Measurements from ENCODE around the gene SLC22A31. TPM values are rescaled to one million over a fixed set of nuclear protein-coding genes. Genes with fewer than 3 reads are reported as not detected.
"Not testable (repeated sequence)": the region's sequence is repeated elsewhere in the genome, so short reads cannot be mapped to it uniquely, and the experiment has no call there.

SLC22A31 gene
- total RNA-seq, 2 donors from 2014 or later = 4.5 TPM; not detected in 1

DNA sequence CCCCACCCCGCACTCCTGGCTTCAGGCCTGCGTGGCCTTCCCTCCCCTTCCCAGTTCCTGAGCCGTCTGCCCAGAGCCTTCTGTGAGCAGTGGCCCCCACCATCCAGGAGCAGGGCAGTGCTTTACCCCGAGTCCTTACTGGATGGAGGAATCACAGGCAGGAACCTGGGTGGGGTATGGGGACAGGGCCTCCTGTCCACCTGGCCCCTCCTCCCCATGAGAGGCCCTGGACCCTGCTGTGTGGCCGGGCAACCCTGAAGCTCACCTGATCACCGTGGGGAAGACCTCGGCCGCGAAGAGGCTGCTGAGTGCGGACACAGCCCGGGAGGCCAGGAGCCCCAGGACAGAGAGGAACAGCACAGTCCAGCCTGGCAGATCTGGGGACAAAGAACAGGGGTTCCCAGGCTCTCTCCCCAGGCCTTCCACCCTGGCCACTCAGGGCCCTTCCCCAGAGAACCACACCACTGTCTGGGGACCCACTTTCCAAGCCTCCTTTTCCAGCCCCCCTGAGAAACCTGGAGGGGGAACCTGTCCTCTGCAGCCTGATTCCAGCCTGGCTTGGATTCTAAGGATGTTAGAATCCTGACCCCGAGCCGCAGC, 3.2 kb downstream of the SLC22A31 start:
- DNase-seq (ENCODE audit: low spot score) = peak; percentile 79
- intact Hi-C loops (cut with DNase I) = no loop called here

DNA sequence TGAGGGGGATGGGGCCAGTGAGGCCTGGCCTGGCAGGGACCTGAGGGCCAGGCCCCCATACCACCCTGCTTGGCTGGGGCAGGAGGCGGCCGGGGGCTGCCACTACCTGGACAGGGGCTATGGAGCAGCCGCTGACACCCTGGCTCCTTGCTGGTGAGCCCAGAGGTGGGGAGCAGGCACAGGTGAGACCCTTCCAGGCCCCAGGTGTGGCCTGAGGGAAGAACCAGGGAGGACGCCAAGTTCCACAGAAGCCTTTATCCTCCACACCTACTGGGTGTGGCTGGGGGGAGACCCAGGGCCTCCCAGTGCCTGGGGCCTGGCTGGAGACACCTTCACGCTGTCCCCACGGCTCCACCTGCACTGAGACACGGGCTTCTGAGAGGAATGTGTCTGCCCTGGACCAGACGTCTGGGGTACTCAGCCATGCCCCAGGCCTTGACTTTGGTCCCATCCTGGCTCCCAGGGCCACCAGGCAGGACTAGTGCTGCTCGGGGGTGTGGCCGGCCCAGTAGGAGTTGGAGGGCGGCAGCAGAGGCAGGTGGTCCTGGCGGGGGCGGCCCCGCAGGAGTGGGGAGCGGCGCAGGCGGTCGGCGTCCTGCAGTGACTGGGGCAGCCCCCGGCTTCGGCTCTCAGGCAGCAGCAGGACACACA, 4.7 kb downstream of the SLC22A31 start:
- peak; percentile 72 for DNase-seq (ENCODE audit: low spot score)
- intact Hi-C loops (cut with DNase I) = no loop called here

DNA sequence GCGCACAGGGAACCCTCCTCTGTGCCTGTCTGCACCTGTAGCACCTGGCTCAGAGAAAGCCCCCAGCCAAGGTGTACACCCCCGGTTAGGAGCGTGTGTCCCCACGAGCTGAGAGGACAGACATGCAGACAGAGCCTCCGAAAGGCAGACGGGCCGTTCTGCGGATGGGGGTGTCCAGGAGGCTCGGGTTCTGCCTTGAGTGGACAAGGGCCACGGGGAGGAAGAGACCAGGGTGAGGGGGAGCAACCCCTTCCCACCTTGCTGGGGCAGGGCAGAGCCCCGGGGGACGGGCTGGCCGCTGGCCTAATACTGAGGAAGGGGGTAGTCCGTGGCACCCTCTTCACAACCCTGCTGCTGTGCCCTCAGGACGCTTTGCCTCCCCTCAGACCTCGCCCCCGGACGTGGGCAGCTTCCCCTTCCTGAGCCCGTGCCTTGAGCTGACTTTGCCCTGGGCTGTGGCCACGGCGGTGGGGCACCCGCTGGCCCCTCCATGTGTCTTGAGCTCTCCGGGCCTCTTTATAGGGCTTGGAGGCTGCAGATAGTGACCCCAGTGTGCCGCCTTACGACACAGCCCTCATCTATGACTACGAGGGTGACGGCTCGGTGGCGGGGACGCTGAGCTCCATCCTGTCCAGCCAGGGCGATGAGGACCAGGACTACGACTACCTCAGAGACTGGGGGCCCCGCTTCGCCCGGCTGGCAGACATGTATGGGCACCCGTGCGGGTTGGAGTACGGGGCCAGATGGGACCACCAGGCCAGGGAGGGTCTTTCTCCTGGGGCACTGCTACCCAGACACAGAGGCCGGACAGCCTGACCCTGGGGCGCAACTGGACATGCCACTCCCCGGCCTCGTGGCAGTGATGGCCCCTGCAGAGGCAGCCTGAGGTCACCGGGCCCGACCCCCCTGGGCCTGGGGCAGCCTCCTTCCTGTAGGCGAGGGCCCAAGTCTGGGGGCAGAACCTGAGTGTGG, 5.7 kb downstream of the SLC22A31 start:
- peak; percentile 80 for DNase-seq (ENCODE audit: low spot score)
- intact Hi-C loops (cut with DNase I) = no loop called here

DNA sequence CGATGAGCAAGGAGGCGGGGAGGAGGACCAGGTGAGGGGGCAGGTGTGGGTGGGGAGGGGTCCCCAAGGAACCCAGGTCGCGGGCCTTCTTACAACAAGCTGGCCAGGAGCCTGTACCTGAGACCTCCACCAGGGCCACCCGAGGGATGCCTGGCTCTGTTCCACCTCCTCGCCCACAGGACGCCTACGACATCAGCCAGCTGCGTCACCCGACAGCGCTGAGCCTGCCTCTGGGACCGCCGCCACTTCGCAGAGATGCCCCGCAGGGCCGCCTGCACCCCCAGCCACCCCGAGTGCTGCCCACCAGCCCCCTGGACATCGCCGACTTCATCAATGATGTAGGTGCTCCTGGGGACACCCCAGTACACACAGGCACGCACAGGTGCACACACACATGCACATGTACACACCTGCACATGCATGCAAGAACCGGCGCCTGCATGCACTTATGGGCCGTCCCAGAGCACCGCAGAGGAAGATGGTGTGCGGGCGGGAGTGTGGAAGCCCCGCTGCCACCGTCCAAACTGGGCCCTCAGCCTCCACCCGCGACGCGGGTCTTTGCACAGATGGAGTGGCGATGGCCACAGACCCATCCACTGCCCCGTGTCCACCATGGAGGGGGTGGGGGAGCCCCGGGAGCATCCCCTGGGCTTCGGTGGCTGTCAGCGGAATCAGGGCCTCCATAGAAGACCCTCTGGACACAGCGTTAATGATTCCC, 6.6 kb downstream of the SLC22A31 start:
- peak; percentile 78 for DNase-seq (ENCODE audit: low spot score)
- intact Hi-C loops (cut with DNase I) = no loop called here

DNA sequence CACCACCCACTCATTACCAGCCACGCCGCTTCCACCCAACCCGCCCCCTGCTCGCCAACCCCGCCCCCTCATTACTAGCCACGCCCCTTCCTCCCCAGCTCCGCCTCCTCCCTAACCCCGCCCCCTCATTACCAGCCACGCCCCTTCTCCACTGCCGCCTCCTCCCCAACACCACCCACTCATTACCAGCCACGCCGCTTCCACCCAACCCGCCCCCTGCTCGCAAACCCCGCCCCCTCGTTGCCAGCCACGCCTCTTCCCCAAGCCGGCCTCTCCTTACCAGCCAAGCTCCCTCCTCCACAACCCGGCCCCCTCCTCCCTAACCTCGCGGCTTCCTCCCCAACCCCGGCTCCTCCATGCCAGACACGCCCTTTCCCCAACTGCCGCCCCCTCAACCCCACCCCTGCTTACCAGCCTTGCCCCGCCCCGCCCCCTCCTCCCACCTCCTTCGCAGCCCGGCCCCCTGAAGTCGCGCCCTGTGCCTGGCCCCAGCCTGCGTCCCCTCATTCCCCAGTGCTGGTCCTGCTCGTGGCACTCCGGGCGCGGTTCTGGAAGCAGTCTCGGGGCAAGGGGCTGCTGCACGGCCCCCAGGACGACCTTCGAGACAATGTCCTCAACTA, 7.3 kb downstream of the SLC22A31 start:
- peak; percentile 94 for DNase-seq (ENCODE audit: low spot score)

DNA sequence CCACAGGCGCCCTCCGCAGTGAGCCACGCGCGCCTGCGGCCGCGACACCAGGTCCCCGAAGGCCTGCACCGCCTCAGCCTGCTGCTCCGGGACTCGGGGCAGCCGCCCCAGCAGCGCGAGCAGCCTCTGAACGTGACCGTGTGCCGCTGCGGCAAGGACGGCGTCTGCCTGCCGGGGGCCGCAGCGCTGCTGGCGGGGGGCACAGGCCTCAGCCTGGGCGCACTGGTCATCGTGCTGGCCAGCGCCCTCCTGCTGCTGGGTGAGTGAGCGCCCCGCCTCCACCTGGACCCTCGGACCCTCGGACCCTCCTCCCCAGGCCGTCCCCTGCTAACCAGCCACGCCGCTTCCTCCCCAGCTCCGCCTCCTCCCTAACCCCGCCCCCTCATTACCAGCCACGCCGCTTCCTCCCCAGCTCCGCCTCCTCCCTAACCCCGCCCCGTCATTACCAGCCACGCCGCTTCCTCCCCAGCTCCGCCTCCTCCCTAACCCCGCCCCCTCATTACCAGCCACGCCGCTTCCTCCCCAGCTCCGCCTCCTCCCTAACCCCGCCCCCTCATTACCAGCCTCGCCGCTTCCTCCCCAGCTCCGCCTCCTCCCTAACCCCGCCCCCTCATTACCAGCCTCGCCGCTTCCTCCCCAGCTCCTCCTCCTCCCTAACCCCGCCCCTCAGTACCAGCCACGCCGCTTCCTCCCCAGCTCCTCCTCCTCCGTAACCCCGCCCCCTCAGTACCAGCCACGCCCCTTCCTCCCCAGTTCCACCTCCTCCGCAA, 8.0 kb downstream of the SLC22A31 start:
- intact Hi-C loops (cut with DNase I) = not testable (repeated sequence)
- DNase-seq (ENCODE audit: low spot score) = peak; percentile 95

More for the DNA sequence above, 7.3 kb downstream of the SLC22A31 start:
- intact Hi-C loops (cut with DNase I) = no loop called here

DNA sequence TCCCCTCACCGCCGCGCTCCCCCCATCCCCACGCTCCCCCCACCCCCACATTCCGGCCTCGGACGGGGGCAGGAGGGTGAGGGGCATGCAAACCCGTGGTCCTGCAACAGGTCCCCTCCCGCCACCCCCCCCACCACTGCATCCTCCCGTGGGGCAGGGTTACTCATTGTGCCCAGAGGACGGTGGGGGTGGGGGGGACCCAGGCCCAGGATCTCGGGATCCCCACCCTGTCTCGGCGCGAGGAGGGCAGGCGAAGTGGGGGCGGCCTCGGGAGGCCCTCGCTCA, 8.5 kb downstream of the SLC22A31 start:
- intact Hi-C loops (cut with DNase I) = no loop called here

DNA sequence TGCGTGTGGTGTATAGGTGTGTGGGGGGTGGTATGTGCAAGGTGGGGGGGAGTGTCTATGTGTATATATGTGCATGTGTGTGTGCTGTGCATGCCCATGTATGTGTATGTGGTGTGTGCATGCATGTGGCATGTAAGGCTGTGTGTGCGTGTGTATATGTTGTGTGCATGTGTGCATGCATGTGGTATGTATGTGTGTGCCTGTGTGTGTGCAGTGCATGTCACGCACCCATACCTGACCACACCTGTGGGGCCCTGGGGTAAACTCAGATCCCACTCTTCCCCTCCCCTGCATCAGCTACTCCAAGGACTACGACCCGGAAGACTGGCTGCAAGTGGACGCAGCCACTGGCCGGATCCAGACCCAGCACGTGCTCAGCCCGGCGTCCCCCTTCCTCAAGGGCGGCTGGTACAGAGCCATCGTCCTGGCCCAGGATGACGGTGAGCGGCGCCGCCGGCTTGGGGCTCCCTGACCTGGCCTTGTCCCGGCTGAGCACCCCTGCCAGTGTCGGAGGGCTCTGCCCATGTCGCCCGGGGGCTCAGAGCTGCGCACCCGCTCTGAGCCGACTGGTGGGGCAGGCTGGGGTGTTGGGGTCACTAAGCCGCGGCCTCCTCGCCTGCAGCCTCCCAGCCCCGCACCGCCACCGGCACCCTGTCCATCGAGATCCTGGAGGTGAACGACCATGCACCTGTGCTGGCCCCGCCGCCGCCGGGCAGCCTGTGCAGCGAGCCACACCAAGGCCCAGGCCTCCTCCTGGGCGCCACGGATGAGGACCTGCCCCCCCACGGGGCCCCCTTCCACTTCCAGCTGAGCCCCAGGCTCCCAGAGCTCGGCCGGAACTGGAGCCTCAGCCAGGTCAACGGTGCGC, 9.1 kb downstream of the SLC22A31 start:
- DNase-seq (ENCODE audit: low spot score) = peak; percentile 82
- intact Hi-C loops (cut with DNase I) = no loop called here

More for the DNA sequence above, 8.5 kb downstream of the SLC22A31 start:
- no peak for DNase-seq (ENCODE audit: low spot score)

DNA sequence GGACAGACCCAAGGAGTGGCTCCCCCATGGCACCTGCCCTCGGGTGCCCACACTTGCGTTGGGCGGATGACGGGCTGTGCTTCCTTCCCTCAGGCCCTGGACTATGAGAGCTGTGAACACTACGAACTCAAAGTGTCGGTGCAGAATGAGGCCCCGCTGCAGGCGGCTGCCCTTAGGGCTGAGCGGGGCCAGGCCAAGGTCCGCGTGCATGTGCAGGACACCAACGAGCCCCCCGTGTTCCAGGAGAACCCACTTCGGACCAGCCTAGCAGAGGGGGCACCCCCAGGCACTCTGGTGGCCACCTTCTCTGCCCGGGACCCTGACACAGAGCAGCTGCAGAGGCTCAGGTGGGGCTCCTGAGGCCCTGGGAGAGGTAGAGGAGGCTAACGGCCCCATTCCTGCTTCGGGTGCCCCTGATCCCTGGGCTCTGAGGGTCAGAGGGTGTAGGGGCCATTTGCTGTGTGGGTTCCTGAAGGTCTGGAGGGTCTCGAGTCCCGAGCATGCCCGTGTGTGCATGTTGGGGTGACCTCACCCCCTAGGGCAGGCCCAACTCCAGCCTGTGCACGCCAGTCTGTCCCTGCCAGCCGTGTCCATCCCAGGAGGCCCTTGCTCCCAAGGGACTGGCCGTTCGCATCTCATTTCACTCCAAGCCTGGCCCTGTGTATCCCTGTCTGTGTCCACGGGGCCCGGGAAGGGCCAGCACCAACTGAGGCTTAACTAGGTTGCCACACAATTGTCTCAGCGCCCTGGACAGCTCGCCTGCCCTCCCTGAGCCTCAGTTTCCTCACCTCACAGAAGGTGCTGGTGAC, 10.0 kb downstream of the SLC22A31 start:
- intact Hi-C loops (cut with DNase I) = no loop called here
- DNase-seq (ENCODE audit: low spot score) = peak; percentile 78

DNA sequence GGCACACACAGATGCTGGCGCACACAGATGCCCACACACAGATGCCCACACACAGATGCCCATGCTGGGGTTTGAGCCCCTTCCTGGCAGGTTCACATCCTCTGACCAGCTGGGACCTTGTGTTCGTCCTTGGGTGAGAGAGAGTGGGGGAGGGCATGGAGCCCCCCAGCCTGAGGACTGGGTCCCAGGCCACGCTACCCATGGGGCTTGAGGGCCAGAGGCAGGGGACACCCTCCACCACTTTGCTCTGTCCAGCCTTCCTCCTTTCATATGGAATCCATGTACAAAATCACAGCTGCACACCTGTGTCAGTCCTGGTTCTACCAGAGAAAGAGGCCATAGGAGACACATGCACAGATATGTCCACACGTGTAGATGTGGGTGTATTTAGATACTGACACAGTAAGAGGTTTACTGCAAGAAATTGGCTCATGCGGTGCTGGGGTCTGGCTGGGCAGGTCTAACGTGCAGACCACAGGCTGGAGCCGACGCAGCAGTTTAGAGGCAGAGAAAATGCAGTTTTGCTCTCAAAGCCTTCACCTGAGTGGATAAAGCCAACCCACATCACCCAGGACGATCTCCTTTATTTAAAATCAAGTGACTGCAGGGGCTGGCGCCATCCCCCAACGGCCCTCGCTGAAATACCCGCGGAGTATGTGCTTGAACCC, 10.8 kb downstream of the SLC22A31 start:
- intact Hi-C loops (cut with DNase I) = no loop called here
- peak; percentile 76 for DNase-seq (ENCODE audit: low spot score)

DNA sequence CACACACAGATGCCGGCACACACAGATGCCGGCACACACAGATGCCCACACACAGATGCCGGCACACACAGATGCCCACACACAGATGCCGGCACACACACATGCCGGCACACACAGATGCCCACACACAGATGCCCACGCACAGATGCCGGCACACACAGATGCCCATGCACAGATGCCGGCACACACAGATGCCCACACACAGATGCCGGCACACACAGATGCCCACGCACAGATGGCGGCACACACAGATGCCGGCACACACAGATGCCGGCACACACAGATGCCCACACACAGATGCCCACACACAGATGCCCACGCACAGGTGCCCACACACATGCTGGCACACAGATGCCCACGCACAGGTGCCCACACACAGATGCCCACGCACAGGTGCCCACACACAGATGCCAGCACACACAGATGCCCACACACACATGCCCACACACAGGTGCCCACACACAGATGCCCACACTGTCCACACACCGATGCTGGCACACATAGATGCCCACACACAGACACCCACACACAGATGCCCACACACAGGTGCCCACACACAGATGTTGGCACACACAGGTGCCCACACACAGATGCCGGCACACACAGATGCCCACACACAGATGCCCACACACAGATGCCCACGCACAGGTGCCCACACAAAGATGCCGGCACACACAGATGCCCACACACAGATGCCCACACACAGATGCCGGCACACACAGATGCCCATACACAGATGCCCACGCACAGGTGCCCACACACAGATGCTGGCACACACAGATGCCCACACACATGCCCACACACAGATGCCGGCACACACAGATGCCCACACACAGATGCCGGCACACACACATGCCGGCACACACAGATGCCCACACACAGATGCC, 11.6 kb downstream of the SLC22A31 start:
- DNase-seq (ENCODE audit: low spot score); intact Hi-C loops (cut with DNase I): not testable (repeated sequence)

DNA sequence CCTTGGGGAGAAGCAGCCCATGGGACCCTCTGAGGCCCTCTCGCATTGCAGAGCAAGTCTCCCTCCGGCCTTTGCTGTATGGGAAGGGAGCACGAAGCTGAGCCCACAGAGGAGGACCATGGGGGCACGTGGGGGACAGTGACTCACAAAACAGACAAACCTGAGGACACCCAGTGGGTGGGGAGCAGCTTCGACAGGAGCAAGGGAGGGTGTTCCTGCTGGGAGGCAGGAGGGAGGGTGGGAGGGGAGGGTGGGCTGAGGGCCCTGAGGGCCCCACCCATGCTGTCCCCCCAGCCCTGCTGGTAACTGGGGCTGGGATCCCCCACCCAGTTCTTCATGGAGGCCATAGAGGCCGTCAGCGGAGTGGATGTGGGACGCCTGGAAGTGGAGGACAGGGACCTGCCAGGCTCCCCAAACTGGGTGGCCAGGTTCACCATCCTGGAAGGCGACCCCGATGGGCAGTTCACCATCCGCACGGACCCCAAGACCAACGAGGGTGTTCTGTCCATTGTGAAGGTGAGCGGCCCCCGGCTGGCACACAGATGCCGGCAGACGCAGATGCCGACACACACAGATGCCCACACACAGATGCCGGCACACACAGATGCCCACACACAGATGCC, 12.5 kb downstream of the SLC22A31 start:
- peak; percentile 77 for DNase-seq (ENCODE audit: low spot score)
- intact Hi-C loops (cut with DNase I) = no loop called here

DNA sequence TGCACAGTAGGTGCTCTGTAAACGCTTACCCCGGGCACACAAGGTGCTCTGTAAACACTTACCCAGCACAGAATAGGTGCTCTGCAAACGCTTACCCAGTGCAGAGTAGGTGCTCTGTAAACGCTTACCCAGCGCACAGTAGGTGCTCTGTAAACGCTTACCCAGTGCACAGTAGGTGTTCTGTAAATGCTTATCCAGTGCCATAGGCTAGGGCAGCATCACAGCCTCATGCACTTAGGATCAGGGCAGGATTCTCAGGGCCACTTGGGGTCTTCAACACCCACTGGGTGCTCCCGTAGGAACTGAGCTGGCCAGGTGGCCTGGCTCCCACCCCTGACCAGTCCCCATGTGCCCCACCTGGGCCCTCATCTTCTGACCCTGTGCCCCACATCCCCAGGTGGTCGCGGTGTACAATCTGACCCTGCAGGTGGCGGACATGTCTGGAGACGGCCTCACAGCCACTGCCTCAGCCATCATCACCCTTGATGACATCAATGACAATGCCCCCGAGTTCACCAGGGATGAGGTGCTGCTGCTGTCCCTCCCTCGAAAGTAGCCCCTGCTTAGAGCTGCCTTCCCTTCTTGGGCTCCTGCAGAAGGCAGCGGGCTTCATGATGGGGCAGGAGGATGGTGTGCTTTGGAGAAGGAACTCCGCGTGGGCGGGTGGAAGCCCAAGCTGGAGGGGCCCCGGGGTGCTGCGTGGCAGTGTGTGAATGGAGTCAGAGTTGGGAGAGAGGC, 13.1 kb downstream of the SLC22A31 start:
- DNase-seq (ENCODE audit: low spot score) = peak; percentile 81
- intact Hi-C loops (cut with DNase I) = no loop called here

DNA sequence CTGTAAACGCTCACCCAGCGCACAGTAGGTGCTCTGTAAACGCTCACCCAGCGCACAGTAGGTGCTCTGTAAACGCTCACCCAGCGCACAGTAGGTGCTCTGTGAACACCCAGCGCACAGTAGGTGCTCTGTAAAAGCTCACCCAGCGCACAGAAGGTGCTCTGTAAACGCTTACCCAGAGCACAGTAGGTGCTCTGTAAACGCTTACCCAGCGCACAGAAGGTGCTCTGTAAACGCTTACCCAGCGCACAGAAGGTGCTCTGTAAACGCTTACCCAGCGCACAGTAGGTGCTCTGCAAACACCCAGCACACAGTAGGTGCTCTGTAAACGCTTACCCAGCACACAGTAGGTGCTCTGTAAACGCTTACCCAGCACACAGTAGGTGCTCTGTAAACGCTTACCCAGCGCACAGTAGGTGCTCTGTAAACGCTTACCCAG, 13.7 kb downstream of the SLC22A31 start:
- intact Hi-C loops (cut with DNase I); DNase-seq (ENCODE audit: low spot score): not testable (repeated sequence)
